HL-60/S4 treated with retinoic acid at 250 ng/mL for 4 days and 3 days (cell line): ENCODE measurements around the gene NDC80.

Experiments
- in situ Hi-C: fragments of 300-500 bp; cut with MboI; formaldehyde crosslinking; loops from 2 replicates; pipeline ENCODE4 v1.7.0; 2022; ENCODE audit warnings: low sequenced_read_pairs

Gene NDC80

DNA sequence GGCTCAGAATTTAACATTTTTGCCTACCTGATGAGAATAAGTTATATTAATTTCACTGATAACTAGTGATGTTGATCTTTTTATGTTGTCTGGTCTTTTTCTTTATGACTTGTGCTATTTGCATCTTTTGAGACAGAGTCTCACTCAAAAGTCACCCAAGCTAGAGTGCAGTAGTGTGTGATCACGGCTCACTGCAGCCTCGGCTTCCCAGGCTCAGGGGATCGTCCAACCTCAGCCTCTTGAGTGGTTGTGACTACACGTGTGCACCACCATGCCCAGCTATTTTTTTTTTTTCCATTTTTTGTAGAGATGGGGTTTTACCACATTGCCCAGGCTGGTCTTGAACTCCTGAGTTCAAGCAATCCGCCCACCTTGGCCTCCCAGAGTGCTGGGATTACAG, 91.6 kb downstream of the NDC80 start:
- in situ Hi-C loops = no loop called here
